C4-2B (cell line): ENCODE data around the gene PRKAR2B.

Source experiments
- H3K27ac ChIP-seq: fragments of 450-650 bp; 2 replicates; pipeline ENCODE4 v1.5.1; 2017
- ZFX ChIP-seq: fragments of 450-650 bp; IDR thresholded peaks from 2 replicates; pipeline ENCODE4 v1.6.1; 2017
- TF ChIP-seq, protein P1 (sequence below): fragments of 450-650 bp; conservative IDR thresholded peaks from 2 replicates; pipeline ENCODE4 v1.5.1; 2017; ENCODE audit warnings: mild to moderate bottlenecking

Gene PRKAR2B

DNA sequence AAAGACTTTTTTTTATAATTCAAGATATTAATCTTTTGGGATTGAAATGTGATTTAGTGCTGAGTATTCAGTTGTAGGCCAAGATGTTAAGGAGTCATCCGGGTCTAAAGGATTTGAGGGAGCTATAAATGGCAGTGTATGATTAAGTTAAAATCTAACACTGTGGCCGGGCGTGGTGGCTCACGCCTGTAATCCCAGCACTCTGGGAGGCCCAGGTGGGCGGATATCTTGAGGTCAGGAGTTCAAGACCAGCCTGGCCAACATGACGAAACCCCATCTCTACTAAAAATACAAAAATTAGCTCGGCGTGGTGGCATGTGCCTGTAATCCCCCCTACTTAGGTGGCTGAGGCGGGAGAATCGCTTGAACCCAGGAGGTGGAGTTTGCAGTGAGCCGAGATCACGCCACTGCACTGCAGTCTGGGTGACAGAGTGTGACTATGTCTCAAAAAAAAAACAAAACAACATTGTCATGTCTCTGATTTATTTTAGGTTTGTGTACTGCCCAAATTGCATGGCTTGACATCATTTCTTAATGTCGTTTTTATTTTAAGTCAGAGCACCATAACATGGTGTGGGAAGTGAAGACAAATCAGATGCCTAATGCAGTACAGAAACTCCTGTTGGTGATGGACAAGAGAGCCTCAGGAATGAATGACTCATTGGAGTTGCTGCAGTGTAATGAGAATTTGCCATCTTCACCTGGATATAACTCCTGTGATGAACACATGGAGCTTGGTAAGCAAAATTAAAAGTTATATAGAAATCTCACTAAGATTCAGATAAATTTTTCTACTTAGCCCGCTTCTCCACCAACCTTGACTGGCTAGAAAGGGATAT lies 135.0 kb downstream of the PRKAR2B start:
- no peak overlapping the region for H3K27ac ChIP-seq
- TF ChIP-seq, protein P1, sequence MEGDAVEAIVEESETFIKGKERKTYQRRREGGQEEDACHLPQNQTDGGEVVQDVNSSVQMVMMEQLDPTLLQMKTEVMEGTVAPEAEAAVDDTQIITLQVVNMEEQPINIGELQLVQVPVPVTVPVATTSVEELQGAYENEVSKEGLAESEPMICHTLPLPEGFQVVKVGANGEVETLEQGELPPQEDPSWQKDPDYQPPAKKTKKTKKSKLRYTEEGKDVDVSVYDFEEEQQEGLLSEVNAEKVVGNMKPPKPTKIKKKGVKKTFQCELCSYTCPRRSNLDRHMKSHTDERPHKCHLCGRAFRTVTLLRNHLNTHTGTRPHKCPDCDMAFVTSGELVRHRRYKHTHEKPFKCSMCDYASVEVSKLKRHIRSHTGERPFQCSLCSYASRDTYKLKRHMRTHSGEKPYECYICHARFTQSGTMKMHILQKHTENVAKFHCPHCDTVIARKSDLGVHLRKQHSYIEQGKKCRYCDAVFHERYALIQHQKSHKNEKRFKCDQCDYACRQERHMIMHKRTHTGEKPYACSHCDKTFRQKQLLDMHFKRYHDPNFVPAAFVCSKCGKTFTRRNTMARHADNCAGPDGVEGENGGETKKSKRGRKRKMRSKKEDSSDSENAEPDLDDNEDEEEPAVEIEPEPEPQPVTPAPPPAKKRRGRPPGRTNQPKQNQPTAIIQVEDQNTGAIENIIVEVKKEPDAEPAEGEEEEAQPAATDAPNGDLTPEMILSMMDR, result no peak
- no peak for TF ChIP-seq ZFX

DNA sequence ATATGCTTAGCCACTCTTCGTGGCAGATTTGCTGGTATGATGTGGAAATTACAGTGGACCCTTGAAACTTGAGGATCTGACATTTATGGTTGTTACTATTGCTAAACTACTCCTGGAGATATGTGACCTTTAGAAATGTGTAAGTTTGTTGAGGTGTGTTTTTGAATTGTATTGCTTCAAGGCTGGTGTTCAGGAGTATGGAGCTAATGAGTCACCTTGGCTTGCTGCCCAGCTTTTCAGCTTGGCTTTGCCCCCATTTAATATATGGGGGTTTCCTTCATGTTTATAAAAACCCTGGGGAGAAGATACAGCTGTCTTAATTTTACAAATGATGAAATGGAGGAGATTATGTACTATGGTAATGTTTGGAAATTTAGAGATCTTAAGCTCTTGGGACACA lies 135.9 kb downstream of the PRKAR2B start:
- no peak overlapping the region for H3K27ac ChIP-seq
- TF ChIP-seq, protein P1, result no peak
- TF ChIP-seq ZFX, result no peak

DNA sequence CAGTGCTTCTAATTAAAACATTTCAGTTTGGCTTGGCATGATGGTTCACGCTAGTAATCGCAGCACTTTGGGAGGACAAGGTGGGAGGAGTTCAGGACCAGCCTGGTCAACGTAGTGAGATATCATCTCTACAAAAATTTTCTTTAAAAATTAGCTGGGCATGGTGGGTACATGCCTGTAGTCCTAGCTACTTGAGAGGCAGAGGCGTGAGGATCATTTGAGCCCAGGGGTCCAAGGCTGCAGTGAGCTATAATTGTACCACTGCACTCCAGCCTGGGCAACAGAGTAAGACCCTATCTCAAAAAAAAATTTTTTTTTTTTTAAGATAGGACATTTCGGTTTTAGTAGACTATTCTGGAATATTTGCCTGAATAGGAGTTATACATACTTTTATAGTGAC lies 136.7 kb downstream of the PRKAR2B start:
- no peak overlapping the region for H3K27ac ChIP-seq
- TF ChIP-seq ZFX, result no peak
- TF ChIP-seq, protein P1, result no peak

DNA sequence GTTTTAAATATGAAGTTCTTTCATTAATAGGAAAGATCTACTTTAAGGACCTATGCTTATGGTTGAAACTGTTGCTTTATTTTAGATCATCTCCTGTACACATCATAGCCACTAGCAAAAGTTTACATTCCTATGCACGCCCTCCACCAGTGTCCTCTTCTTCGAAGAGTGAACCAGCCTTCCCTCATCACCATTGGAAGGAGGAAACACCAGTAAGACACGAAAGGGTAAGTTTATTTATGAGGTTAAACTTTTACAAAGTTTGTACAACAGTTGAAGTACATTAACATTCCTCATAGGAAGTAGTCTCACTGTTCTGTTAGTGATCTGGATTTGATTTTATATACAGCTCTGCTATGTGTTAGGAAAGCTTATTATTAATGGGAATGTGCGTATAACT lies 141.2 kb downstream of the PRKAR2B start:
- no peak overlapping the region for H3K27ac ChIP-seq
- TF ChIP-seq, protein P1, result no peak
- no peak for TF ChIP-seq ZFX

DNA sequence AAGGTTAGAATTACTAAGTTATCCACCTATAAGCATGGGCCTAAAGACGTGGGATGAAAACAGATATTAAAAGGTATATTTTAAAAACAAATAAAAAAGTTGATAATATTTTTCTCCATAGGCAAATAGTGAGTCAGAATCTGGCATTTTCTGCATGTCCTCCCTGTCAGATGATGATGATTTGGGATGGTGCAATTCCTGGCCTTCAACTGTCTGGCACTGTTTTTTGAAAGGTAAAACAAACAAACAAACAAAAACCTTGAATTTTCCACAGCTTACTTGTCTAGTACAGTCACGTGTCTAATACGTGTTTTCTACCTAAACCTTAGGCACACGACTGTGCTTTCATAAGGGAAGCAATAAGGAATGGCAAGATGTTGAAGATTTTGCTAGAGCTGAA lies 141.7 kb downstream of the PRKAR2B start:
- H3K27ac ChIP-seq, result no peak overlapping the region
- TF ChIP-seq, protein P1, result no peak
- TF ChIP-seq ZFX, result no peak

DNA sequence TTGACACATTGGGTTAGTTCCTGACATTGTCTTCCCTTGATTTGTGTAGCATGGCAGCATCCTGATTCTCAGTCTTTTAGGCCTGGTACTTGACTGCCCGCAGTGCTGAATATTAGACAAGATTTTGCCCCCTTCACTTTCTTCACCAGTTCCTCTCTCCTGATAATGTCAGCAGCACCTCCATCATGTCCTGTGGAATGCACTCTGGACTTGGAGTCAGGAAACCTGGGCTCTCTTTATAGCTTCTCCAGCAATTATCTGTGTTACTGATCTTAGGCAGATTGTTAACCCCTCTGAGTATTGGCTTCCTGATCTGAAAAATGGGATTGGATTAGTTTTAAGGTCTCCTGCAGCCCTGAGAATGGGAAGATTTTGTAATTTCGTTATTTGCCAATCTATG lies 143.3 kb downstream of the PRKAR2B start:
- no peak for TF ChIP-seq ZFX
- TF ChIP-seq, protein P1, result no peak
- no peak overlapping the region for H3K27ac ChIP-seq

DNA sequence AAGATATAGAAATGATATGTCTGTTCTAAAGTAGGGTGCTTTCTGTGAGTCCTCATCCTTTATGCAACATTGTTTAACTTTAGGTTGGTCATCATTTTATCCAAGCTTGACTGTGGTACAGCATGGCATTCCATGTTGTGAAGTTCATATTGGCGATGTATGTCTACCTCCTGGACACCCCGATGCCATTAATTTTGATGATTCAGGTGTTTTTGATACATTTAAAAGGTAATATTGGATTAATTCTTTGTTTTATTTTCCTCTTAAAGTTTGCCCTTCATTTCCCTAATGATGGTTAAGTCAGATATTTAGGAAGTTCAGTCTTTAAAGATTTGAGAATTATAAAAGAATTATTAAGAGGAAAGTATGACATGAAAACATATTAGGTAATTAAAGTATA lies 145.6 kb downstream of the PRKAR2B start:
- TF ChIP-seq ZFX, result no peak
- TF ChIP-seq, protein P1, result no peak
- H3K27ac ChIP-seq, result no peak overlapping the region
